CD4-positive, alpha-beta T cell (primary cell): ENCODE measurements around the gene TAS1R3. TPM values are rescaled to one million over a fixed set of nuclear protein-coding genes. Genes with fewer than 3 reads are reported as not detected.

Experiments
- ATAC-seq: fragments of 200-7000 bp; cut with Tn5 transposase; one replicate; pipeline ENCODE4 v1.10.0; 2022; ENCODE audit warnings: mild to moderate bottlenecking; ENCODE audit not compliant: poor library complexity
- CTCF ChIA-PET: fragments of 350-600 bp; sonication (Branson Sonifier 250); formaldehyde crosslinking; loops from one replicate; lab custom pipeline; 2021; ENCODE audit warnings: antibody characterized with exemption, inconsistent platforms; lab: Charles Lee
- POLR2A ChIA-PET: fragments of 350-600 bp; sonication (Branson Sonifier 250); formaldehyde crosslinking; loops from one replicate; lab custom pipeline; 2021; ENCODE audit warnings: antibody characterized with exemption, inconsistent platforms; lab: Charles Lee
- DNase-seq, 14 experiments: peaks; one replicate each; pipeline ENCODE4 v3.0.0-alpha.2; 2013 to 2020; ENCODE audit warnings: mixed read lengths in 2 of 14
- H3K27ac ChIP-seq, 2 donors: one replicate each; pipeline versions ENCODE4 v1.5.1 to v1.7.0; 2013; ENCODE audit warnings: low read length in 2 of 2, low read depth in 1 of 2, mild to moderate bottlenecking in 1 of 2
- H3K27me3 ChIP-seq, 2 experiments: 1 replicate in 1 of 2; 2 replicates in 1 of 2; pipeline versions ENCODE4 v1.6.1 to v1.7.0; 2013; ENCODE audit warnings: low read length in 2 of 2, control low read depth in 1 of 2, mild to moderate bottlenecking in 1 of 2, moderate library complexity in 1 of 2; ENCODE audit not compliant: insufficient read depth in 2 of 2, control insufficient read depth in 1 of 2
- H3K36me3 ChIP-seq: one replicate; pipeline ENCODE4 v1.6.1; 2013; ENCODE audit warnings: low read length, control low read depth; ENCODE audit not compliant: insufficient read depth
- H3K4me1 ChIP-seq: one replicate; pipeline ENCODE4 v1.6.1; 2013; ENCODE audit warnings: low read length, control low read depth; ENCODE audit not compliant: insufficient read depth
- H3K4me3 ChIP-seq: one replicate; pipeline ENCODE4 v1.5.1; 2013; ENCODE audit warnings: mild to moderate bottlenecking, low read length, moderate library complexity
- H3K9me3 ChIP-seq, 2 experiments: 1 replicate in 1 of 2; 2 replicates in 1 of 2; pipeline versions ENCODE4 v1.6.1 to v1.7.0; 2013; ENCODE audit warnings: low read length in 2 of 2, mild to moderate bottlenecking in 2 of 2, control low read depth in 1 of 2, moderate library complexity in 1 of 2; ENCODE audit not compliant: control insufficient read depth in 1 of 2, insufficient read depth in 1 of 2
- H3K27ac Mint-ChIP-seq: one replicate; pipeline ENCODE4 v1.8.0; 2020; ENCODE audit warnings: mixed read lengths
- H3K27me3 Mint-ChIP-seq: one replicate; pipeline ENCODE4 v1.8.0; 2021; ENCODE audit warnings: mixed read lengths
- H3K36me3 Mint-ChIP-seq: one replicate; pipeline ENCODE4 v1.8.0; 2021; ENCODE audit warnings: low read depth, mixed read lengths
- H3K4me1 Mint-ChIP-seq: one replicate; pipeline ENCODE4 v1.8.0; 2021; ENCODE audit warnings: low read depth, mixed read lengths
- H3K4me3 Mint-ChIP-seq: one replicate; pipeline ENCODE4 v1.8.0; 2020; ENCODE audit warnings: mild to moderate bottlenecking, mixed read lengths
- H3K9me3 Mint-ChIP-seq: one replicate; pipeline ENCODE4 v1.8.0; 2020; ENCODE audit warnings: mixed read lengths
- CTCF ChIP-seq: fragments of 200-600 bp; IDR thresholded peaks from one replicate; pipeline ENCODE4 v1.8.0; 2022; ENCODE audit warnings: antibody characterized with exemption, mild to moderate bottlenecking
- intact Hi-C, 2 experiments: fragments of 100-400 bp; cut with DNase I in 1 of 2; cut with micrococcal nuclease in 1 of 2; formaldehyde crosslinking; loops; one replicate each; pipeline versions ENCODE4 v1.15.1 to v1.9.0; 2023 to 2025; cut with DNase I, micrococcal nuclease
- total RNA-seq, 174 experiments: library from RNA in 2 of 174; stranded (reverse) in 2 of 174; gene quantifications; one replicate each; pipeline ENCODE4 v1.2.3 and lab custom pipeline; 2021 to 2026

The TAS1R3 gene
- total RNA-seq, 2 experiments from 2014 or later, result 3.3 to 3.4 TPM

- Histone ChIP-seq H3K36me3 (no peaks in the 10 kb centered on the region), H3K27ac (no peak overlapping the region), H3K27me3 (no peaks in the 10 kb centered on the region), H3K4me3 (no peak overlapping the region), H3K9me3 (peaks cover 0 to under 1% of the 10 kb centered on the region in 2 experiments), H3K4me1 (peaks cover 14% of the 10 kb centered on the region)
- peak; percentile 42 for TF ChIP-seq CTCF
- Mint-ChIP-seq H3K27ac (no peak overlapping the region), H3K36me3 (no peaks in the 10 kb centered on the region), H3K9me3 (no peaks in the 10 kb centered on the region), H3K4me1 (no peaks in the 10 kb centered on the region), H3K27me3 (no peaks in the 10 kb centered on the region), H3K4me3 (no peak overlapping the region)
- CTCF ChIA-PET, result interaction anchor here (1.1 kb wide), 2 partner anchors 16 to 168 kb away, joined by 3 to 8 read pairs; partner anchors contain the start of gene UBE2J2
- ATAC-seq (peak; percentile 69), DNase-seq (peak; percentile 30 to 77 (median 55))
- POLR2A ChIA-PET, result no interaction called here
- intact Hi-C loops, result loop anchor here (2.0 to 5.0 kb wide), 3 partner anchors 167 to 308 kb away; partner anchors contain the start of gene PERM1 (in 1 of the 2)
Observed at GRCh38 chr1:1290238-1290731, 40.8 kb upstream of the TAS1R3 start.

DNA sequence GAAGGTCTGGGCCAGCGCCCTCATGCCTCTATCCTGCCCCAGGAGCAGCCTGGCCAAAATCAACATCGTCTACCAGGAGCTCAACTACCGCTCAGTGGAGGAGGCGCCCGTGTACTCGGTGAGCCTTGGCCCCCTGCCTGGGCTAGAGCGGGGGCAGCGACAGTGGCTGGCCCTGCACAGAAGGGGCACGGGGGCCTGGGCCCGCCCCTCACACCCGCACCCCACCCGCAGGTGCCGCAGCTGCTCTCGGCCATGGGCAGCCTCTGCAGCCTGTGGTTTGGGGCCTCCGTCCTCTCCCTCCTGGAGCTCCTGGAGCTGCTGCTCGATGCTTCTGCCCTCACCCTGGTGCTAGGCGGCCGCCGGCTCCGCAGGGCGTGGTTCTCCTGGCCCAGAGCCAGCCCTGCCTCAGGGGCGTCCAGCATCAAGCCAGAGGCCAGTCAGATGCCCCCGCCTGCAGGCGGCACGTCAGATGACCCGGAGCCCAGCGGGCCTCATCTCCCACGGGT lies 40.0 kb upstream of the TAS1R3 start:
- no peak for TF ChIP-seq CTCF
- CTCF ChIA-PET, result interaction anchor here (0.6 to 1.6 kb wide), 7 partner anchors 14 to 306 kb away, joined by 3 to 33 read pairs (median 4); no protein-coding TSS in a partner anchor
- Histone ChIP-seq H3K36me3 (no peaks in the 10 kb centered on the region), H3K9me3 (no peaks in the 10 kb centered on the region), H3K4me3 (no peak overlapping the region), H3K27me3 (no peaks in the 10 kb centered on the region), H3K27ac (no peak overlapping the region), H3K4me1 (peaks cover 14% of the 10 kb centered on the region)
- POLR2A ChIA-PET, result no interaction called here
- H3K27ac Mint-ChIP-seq, result no peak overlapping the region
- H3K36me3 Mint-ChIP-seq, result no peaks in the 10 kb centered on the region
- H3K4me3 Mint-ChIP-seq, result no peak overlapping the region
- DNase-seq, result peak in 1 of 14 experiments; percentile 5
- intact Hi-C loops, result loop anchor here (2.0 to 5.0 kb wide), 3 partner anchors 168 to 309 kb away; partner anchors contain the start of gene PERM1 (in 1 of the 2)
- ATAC-seq, result no peak
- no peaks in the 10 kb centered on the region for H3K4me1 Mint-ChIP-seq
- no peaks in the 10 kb centered on the region for H3K27me3 Mint-ChIP-seq
- no peaks in the 10 kb centered on the region for H3K9me3 Mint-ChIP-seq

DNA sequence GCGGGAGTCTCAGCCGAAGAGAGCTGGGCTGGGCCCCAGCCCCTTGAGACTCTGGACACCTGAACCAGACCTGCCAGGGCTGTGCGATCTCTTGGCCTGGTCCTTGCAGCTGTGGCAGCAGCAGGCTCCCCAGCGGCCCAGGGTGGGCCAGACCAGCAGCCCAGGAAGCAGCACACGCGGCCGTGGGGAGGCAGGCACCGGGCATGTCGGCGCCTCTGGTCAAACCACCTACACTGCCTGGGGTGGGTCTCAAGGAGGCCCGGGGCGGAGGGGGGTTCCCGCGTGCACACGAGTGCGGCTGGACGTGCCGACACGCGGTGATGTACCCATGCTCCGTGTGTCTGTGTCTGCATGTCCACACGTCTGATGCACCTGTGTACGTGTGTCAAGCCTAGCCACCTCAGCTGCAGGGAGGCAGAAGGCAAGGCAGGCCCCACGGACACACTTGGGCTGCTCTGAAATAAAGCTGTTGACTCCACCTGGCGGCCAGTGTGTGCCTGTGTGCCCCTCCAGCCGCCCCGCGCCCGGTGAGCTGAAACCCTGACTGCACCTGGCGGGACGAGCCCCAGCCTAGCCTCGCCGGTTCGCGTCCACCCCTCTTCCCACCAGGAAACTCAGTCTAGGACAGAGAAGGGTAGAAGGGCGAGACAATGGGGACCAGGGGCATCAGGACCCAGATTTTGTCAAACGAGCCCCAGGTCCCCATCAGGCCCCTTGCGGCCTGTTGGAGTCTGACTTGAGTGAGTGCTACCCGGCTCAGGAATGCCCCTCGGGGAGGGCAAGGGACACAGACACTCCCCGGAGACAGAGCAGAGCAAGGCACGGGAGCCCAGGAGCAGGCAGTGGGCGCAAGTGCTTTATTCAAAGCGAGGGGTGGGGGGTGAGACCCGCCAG lies 39.3 kb upstream of the TAS1R3 start:
- no peak overlapping the region for H3K4me3 Mint-ChIP-seq
- Histone ChIP-seq H3K4me1 (peaks cover 14% of the 10 kb centered on the region), H3K27ac (no peak overlapping the region), H3K36me3 (no peaks in the 10 kb centered on the region), H3K9me3 (no peaks in the 10 kb centered on the region), H3K4me3 (no peak overlapping the region), H3K27me3 (no peaks in the 10 kb centered on the region)
- peak; percentile 42 for TF ChIP-seq CTCF
- ATAC-seq (peak; percentile 81), DNase-seq (peak; percentile 43 to 84 (median 61))
- H3K27ac Mint-ChIP-seq, result no peak overlapping the region
- CTCF ChIA-PET, result interaction anchor here (0.6 to 1.6 kb wide), 8 partner anchors 15 to 307 kb away, joined by 3 to 33 read pairs (median 4); no protein-coding TSS in a partner anchor
- H3K27me3 Mint-ChIP-seq, result no peaks in the 10 kb centered on the region
- H3K9me3 Mint-ChIP-seq, result no peaks in the 10 kb centered on the region
- POLR2A ChIA-PET, result no interaction called here
- H3K36me3 Mint-ChIP-seq, result no peaks in the 10 kb centered on the region
- H3K4me1 Mint-ChIP-seq, result no peaks in the 10 kb centered on the region
- intact Hi-C loops, result loop anchor here (2.0 to 5.0 kb wide), 3 partner anchors 169 to 309 kb away; partner anchors contain the start of gene PERM1 (in 1 of the 2)
